Prostate gland (tissue), 2 donors: ENCODE measurements around the gene PSMB11. TPM values are rescaled to one million over a fixed set of nuclear protein-coding genes. Genes with fewer than 3 reads are reported as not detected.

Experiments
- DNase-seq: peaks from one replicate; pipeline ENCODE4 v3.0.0-alpha.2; 2019; ENCODE audit warnings: low spot score
- H3K27ac ChIP-seq, 2 donors: fragments of 200-600 bp; sonication (generic); 2 replicates each; pipeline ENCODE4 v1.5.1; 2017 to 2019
- H3K27me3 ChIP-seq: fragments of 200-600 bp; sonication (generic); replicated peaks from 2 replicates; pipeline ENCODE4 v1.5.1; 2019; ENCODE audit not compliant: insufficient read depth
- H3K36me3 ChIP-seq, 2 donors: fragments of 200-600 bp; sonication (generic); 1 replicate in 1 of 2; 2 replicates in 1 of 2; pipeline versions ENCODE4 v1.5.1 to v1.8.1; 2017 to 2019
- H3K4me1 ChIP-seq: fragments of 200-600 bp; sonication (generic); replicated peaks from 2 replicates; pipeline ENCODE4 v1.5.1; 2019
- H3K4me3 ChIP-seq, 2 donors: fragments of 200-600 bp; sonication (generic); 2 replicates each; pipeline ENCODE4 v1.5.1; 2017 to 2019
- H3K9me3 ChIP-seq: fragments of 200-600 bp; sonication (generic); 2 replicates; pipeline ENCODE4 v1.5.1; 2017
- CTCF ChIP-seq, 4 experiments: fragments of 200-600 bp in 2 of 4; fragments of 450-650 bp in 2 of 4; sonication (generic) in 2 of 4; IDR thresholded peaks; 1 replicate in 3 of 4; 2 replicates in 1 of 4; pipeline ENCODE4 v1.5.1; 2016 to 2019; ENCODE audit warnings: antibody characterized with exemption in 4 of 4, mild to moderate bottlenecking in 2 of 4, moderate library complexity in 2 of 4
- POLR2A ChIP-seq: fragments of 450-650 bp; IDR thresholded peaks from one replicate; pipeline ENCODE4 v1.6.1; 2016; ENCODE audit warnings: antibody characterized with exemption, mild to moderate bottlenecking
- POLR2AphosphoS5 ChIP-seq: sonication (generic); formaldehyde crosslinking; IDR thresholded peaks from one replicate; pipeline ENCODE4 v1.6.1; 2017; ENCODE audit warnings: antibody characterized with exemption
- WGBS: methylation state at CpG from one replicate; pipeline ENCODE4 v1.1.5; 2018; 5-methylcytosine and 5-hydroxymethylcytosine counted together
- intact Hi-C: fragments of 100-400 bp; cut with DNase I; formaldehyde crosslinking; loops from one replicate; pipeline ENCODE4 v1.14.2; 2022
- total RNA-seq, 2 donors: library from RNA; depleted of rRNA; stranded (reverse); fragments of >200 nt; gene quantifications; one replicate each; pipeline ENCODE4 v1.1.0, GENCODE V29; 2016

The PSMB11 gene
- total RNA-seq, 2 donors from 2014 or later, result not detected

GRCh38 chr14:23080474-23080873 lies 38.5 kb downstream of the PSMB11 start:
- DNase-seq, result no peak
- Histone ChIP-seq H3K27ac (no peak overlapping the region), H3K9me3 (no peaks in the 10 kb centered on the region), H3K36me3 (peaks cover 12 to 30% of the 10 kb centered on the region in 2 donors), H3K4me1 (no peaks in the 10 kb centered on the region), H3K27me3 (no peaks in the 10 kb centered on the region), H3K4me3 (no peak overlapping the region)
- no peak for TF ChIP-seq POLR2AphosphoS5
- no peak for TF ChIP-seq POLR2A
- TF ChIP-seq CTCF (IDR thresholded peaks at IDR 0.05), result no peak
- intact Hi-C loops, result no loop called here
- 88% methylated on average over 1 of the region's 1 CpG for WGBS

GRCh38 chr14:23085458-23085857 lies 43.4 kb downstream of the PSMB11 start:
- Histone ChIP-seq H3K9me3 (no peaks in the 10 kb centered on the region), H3K4me3 (no peak overlapping the region), H3K36me3 (peaks cover 7 to 8% of the 10 kb centered on the region in 2 donors), H3K27ac (no peak overlapping the region), H3K4me1 (no peaks in the 10 kb centered on the region), H3K27me3 (no peaks in the 10 kb centered on the region)
- 69% methylated on average over 3 of the region's 3 CpGs for WGBS
- DNase-seq, result no peak
- intact Hi-C loops, result no loop called here
- TF ChIP-seq CTCF (IDR thresholded peaks at IDR 0.05) (no peak), POLR2A (no peak), POLR2AphosphoS5 (no peak)

GRCh38 chr14:23086565-23086964 lies 44.6 kb downstream of the PSMB11 start:
- 87% methylated on average over 1 of the region's 1 CpG for WGBS
- intact Hi-C loops, result no loop called here
- Histone ChIP-seq H3K27me3 (no peaks in the 10 kb centered on the region), H3K27ac (no peak overlapping the region), H3K9me3 (no peaks in the 10 kb centered on the region), H3K36me3 (peaks cover 3 to 8% of the 10 kb centered on the region in 2 donors), H3K4me1 (no peaks in the 10 kb centered on the region), H3K4me3 (no peak overlapping the region)
- no peak for DNase-seq
- TF ChIP-seq POLR2AphosphoS5 (no peak), CTCF (IDR thresholded peaks at IDR 0.05) (no peak), POLR2A (no peak)

GRCh38 chr14:23089498-23090253 lies 47.7 kb downstream of the PSMB11 start:
- H3K4me1 ChIP-seq, result peaks cover 5% of the 10 kb centered on the region
- H3K4me3 ChIP-seq, result no peak overlapping the region
- TF ChIP-seq POLR2AphosphoS5 (no peak), POLR2A (no peak), CTCF (IDR thresholded peaks at IDR 0.05) (no peak)
- intact Hi-C loops, result no loop called here
- H3K36me3 ChIP-seq, result peaks cover 0 to 8% of the 10 kb centered on the region in 2 donors
- H3K27ac ChIP-seq, result no peak overlapping the region
- no peaks in the 10 kb centered on the region for H3K9me3 ChIP-seq
- H3K27me3 ChIP-seq, result no peaks in the 10 kb centered on the region
- no peak for DNase-seq
- WGBS, result 84% methylated on average over 12 of the region's 12 CpGs

GRCh38 chr14:23090254-23090636 lies 48.2 kb downstream of the PSMB11 start:
- no peaks in the 10 kb centered on the region for H3K27me3 ChIP-seq
- 65% methylated on average over 4 of the region's 4 CpGs for WGBS
- TF ChIP-seq CTCF (IDR thresholded peaks at IDR 0.05), result no peak
- TF ChIP-seq POLR2AphosphoS5, result peak; percentile 61
- intact Hi-C loops, result no loop called here
- H3K36me3 ChIP-seq, result peaks cover 0 to 8% of the 10 kb centered on the region in 2 donors
- peaks cover 5% of the 10 kb centered on the region for H3K4me1 ChIP-seq
- no peak overlapping the region for H3K27ac ChIP-seq
- no peak for DNase-seq
- no peaks in the 10 kb centered on the region for H3K9me3 ChIP-seq
- H3K4me3 ChIP-seq, result no peak overlapping the region
